HL-60/S4 treated with phorbol 12-myristate 13-acetate at 8.2 ng/mL for 4 days and 3 days (cell line): ENCODE measurements around the gene FTCD.
"Not testable (repeated sequence)": the region's sequence is repeated elsewhere in the genome, so short reads cannot be mapped to it uniquely, and the experiment has no call there.

Source experiments
- in situ Hi-C: fragments of 300-500 bp; cut with MboI; formaldehyde crosslinking; loops from 2 replicates; pipeline ENCODE4 v1.15.0; 2022; ENCODE audit warnings: low sequenced_read_pairs

Gene FTCD

DNA sequence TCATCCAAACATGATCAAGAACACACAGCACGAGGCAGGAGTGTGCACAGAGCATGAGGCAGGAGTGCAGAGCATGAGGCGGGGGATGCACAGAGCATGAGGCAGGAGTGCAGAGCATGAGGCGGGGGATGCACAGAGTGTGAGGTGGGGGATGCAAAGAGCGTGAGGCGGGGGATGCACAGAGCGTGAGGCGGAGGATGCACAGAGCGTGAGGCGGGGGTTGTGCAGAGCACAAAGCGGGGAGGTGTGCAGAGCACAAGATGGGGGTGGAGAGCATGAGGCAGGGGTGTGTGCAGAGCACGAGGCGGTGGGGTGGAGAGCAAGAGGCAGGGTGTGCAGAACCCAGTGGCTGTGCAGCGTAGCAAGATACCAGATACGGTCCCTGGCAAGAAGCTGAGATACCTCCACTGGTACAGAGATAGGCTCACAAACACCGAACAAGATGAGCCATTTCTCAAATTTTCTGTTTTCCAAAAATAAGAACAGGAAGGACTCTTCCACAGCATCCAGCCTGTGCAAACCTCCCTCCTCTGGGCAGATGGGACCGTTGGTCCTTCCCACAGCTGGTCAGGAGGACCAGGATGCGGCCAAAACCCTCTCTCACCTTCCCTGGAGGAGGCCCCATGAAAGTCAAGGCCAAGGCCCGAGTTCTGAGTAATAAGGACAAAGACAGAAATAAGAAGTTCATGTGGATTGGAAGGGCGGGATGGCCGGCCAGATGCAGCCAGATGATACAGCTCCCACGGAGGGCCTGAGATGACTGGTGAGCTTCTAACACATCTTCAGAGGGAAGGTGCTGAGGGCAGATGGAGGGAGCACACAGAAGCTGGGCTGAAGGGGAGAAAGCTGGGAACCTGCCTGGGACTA, 16.9 kb upstream of the FTCD start:
- in situ Hi-C loops, result no loop called here

GRCh38 chr21:46171585-46171984, 16.2 kb upstream of the FTCD start:
- in situ Hi-C loops, result no loop called here

- in situ Hi-C loops, result not testable (repeated sequence)
Measured at GRCh38 chr21:46170436-46171193, 15.2 kb upstream of the FTCD start.

DNA sequence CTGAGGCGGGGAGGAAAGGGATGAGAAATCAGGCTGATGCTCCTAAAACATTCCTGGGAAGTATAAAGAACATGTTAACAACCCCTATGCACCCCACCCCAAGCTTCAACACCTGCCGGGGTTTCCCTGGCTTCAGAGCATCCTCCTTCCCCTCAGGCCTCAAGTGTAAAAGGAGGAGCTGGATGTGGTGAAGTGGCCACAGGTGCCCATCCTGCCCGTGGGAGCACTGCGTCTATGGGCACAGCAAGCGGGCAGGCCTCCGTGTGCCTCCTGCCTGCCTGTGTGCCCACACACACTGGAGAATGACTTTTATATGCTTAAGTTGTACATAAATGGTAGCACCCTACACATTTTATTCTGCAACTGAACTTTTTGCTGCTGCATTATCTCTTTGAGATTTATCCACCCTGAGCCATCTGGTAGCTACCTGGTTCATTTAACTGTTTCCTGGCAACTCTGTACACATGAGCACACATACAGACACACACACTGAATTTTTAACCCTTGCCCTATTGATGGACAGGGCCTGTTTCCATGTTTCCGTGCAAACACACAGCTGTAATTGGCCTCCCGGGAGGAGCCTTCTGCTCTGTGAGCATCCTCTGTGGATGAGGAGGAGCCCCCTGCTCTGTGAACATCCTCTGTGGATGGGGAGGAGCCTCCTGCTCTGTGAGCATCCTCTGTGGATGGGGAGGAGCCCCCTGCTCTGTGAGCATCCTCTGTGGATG, 13.4 kb upstream of the FTCD start:
- in situ Hi-C loops, result no loop called here

DNA sequence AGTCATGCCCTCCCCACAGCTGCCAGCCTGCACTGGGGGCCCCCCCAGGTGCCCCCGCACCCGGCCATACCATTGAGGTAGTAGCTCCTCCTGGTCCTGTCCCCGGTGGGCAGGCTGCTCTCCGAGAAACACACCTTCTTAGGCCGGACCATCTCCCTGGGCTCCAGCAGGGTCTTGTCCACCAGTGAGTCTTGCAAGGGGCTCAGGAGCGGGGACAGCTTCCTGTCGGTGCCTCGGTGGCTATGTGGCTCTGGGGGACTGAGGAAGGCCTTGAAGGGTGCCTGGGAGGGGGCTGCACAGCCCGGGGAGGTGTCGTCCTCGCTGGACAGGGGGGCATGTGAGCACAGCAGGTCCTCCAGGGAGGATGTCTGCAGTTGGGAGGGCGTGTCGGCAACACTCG, 12.9 kb upstream of the FTCD start:
- in situ Hi-C loops, result no loop called here

- in situ Hi-C loops, result no loop called here
Measured at GRCh38 chr21:46165098-46165497, 9.7 kb upstream of the FTCD start.

- in situ Hi-C loops, result no loop called here
Measured at GRCh38 chr21:46163380-46163779, 8.0 kb upstream of the FTCD start.

- in situ Hi-C loops, result no loop called here
Measured at GRCh38 chr21:46161633-46162592, 6.5 kb upstream of the FTCD start.

DNA sequence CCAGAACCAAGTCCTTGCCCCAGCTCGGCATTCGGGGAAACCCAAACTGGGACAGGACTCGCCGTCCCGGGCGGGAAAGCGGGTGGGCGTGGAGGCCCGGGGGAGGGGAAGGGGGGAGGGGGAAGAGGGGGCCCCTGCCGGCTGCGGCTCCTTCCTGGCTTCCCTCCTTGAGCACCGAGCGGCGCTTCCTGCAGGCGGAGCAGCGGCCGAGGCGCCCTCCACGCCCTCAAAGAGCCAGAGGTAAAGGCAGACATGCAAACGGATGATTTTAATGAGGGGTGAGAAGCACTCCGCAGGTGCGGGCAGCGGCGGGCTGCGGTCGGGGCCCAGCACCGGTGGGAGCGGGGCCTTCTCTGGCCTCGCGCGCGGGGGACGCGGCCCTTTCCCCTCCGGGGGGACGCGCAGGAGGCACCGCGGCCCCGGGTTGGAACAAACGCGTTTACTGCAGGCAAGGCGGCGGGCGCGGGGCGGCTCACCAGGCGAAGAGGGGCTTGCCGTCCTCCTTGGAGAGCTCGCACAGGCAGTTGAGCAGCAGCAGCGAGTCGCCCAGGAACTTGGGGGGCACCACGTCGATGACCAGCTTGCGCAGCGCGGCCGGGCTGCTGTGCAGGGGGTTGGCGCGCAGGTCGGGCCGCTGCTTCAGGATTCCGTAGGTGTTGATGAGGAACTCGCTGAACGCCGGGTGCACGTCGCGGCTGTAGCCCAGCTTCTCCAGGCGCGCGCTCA, 5.7 kb upstream of the FTCD start:
- in situ Hi-C loops, result no loop called here

- in situ Hi-C loops, result no loop called here
Measured at GRCh38 chr21:46160657-46160906, 5.2 kb upstream of the FTCD start.

DNA sequence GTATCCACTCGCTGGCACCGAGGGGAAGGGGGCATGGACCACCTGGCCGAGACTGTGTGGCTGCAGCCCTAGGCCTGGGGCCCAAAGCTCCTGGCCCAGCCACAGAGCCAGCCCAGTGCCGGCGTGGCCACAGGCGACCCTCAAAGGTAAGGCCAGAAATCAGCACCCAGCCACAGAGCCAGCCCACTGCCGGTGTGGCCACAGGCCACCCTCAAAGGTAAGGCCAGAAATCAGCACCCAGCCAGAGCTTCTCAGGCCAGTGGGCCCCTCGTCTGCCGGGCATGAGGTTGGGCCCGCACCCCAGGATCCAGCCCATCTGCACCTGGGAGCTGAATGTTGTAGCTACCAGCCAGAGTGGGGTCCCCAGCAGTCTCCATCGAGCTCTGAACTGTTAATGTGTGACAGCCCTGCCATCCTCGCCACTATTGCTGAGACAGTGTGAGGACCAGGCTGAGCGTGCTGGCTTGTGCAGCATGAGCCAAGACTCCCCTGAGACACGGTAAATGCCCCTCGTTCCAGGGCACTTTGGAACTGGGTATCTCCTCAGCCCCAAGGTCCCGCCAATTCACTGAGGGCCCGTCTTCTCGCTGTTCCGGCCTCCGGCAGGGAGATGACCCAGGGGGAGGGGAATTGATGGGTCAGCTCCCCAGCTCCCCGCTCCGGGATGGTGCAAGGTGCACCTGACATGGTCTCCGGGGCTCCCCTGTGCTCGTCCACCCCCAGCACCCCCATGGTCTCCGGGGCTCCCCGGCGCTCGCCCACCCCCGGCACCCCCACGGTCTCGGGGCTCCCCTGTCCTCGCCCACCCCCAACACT, 4.7 kb upstream of the FTCD start:
- in situ Hi-C loops, result no loop called here

- in situ Hi-C loops, result no loop called here
Measured at GRCh38 chr21:46159390-46159789, 4.0 kb upstream of the FTCD start.

- in situ Hi-C loops, result no loop called here
Measured at GRCh38 chr21:46158666-46159300, 3.4 kb upstream of the FTCD start.

DNA sequence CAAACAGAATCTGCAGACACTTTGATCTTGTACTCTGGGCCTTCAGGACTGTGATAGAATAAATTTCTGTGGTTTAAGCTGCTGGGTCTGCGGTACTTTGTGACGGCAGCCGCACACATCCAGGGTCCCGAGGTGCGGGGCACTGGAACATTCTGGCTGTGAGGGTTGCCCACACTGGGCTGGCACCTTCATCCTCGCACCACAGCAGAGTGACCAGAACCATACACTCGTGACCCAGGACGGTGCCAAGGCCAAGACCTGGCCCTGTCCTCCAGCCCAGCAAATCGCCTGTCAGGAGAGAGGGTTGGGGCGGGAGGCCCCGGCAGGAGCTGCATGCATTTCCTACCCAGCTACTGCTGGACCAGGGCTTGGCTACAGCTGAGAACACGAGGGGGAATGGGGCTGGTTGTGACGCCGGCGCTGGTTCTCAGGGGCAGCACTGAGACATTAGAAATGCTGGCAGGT, 2.6 kb upstream of the FTCD start:
- in situ Hi-C loops, result no loop called here

GRCh38 chr21:46157396-46157986, 2.1 kb upstream of the FTCD start:
- in situ Hi-C loops, result no loop called here

DNA sequence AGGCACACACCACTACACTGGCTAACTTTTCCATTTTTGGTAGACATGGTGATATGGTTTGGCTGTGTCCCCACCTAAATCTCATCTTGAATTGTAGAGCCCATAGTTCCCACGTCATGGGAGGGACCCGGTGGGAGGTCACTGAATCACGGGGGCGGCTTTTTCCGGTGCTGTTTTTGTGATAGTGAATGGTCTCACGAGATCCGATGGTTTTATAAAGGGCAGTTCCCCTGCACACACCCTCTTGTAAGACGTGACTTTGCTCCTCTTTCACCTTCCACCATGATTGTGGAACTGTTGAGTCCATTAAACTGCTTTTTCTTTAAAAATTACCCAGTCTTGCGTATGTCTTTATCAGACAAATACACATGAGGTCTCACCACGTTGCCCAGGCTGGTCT, 1.3 kb upstream of the FTCD start:
- in situ Hi-C loops, result no loop called here

GRCh38 chr21:46156378-46156645, 933 bp upstream of the FTCD start:
- in situ Hi-C loops, result no loop called here

DNA sequence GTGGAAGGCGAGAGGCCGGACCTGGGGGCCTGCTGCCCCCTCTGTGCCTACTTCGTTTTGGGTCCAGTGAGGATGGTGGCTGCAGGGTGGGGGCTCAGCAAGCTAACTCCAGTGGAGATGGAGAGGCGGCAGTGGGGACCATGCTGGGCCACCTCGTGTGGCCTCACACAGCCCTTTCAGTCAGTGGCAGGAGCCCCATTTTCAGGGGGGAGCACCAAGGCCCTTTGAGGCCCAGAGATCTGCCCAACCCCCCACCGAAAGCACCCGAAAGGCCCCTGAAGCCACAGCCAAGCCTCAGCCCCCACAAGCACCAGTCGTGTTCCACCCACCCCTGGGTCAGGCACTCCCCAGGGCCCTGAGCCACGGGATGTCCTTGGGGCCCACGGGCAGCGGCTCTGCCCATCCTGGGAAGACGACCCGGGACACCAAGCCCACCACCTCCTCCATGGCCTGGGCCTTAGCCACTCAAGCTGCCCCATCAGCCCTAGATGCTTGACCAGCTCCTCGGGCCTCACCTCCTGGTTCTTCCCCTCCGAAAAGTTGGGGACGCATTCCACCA, 345 bp downstream of the FTCD start:
- in situ Hi-C loops, result no loop called here
